SK-N-SH (cell line): ENCODE measurements around the gene MAPK10. TPM values are rescaled to one million over a fixed set of nuclear protein-coding genes. Genes with fewer than 3 reads are reported as not detected.
A peak's percentile ranks its signal among the peaks of the same experiment; 100 is the strongest.

ENCODE experiments used
- CTCF ChIA-PET: fragments of 300-600, 350-600 bp; formaldehyde crosslinking; extraction: SDS; loops from one replicate; lab custom pipeline; 2021; lab: Yijun Ruan, JAX
- POLR2A ChIA-PET: fragments of 350-600 bp; sonication (Branson Sonifier 250); formaldehyde crosslinking; extraction: SDS; loops from one replicate; lab custom pipeline; 2020; ENCODE audit warnings: antibody characterized with exemption, inconsistent platforms; lab: Yijun Ruan, JAX
- DNase-seq: peaks from one replicate; pipeline ENCODE4 v3.0.0; 2012
- H2AFZ ChIP-seq: fragments of 200-600 bp; sonication (generic); 2 replicates; pipeline ENCODE4 v1.8.1; 2016; ENCODE audit warnings: antibody characterized with exemption, mild to moderate bottlenecking, low read depth
- H3F3A ChIP-seq: fragments of 200-600 bp; sonication (generic); replicated peaks from 2 replicates; pipeline ENCODE3; 2016; ENCODE audit warnings: antibody characterized with exemption, mild to moderate bottlenecking; ENCODE audit not compliant: insufficient read depth
- H3K27ac ChIP-seq, 2 experiments: fragments of 200-500 bp in 1 of 2; fragments of 200-600 bp in 1 of 2; sonication (Bioruptor generic) in 1 of 2; sonication (generic), shearing (Covaris generic) in 1 of 2; 2 replicates each; pipeline versions ENCODE4 v1.5.1 to v1.6.1; 2014 to 2016; ENCODE audit warnings: low read depth in 2 of 2, inconsistent platforms in 1 of 2, low read length in 1 of 2, mild to moderate bottlenecking in 1 of 2, mixed read lengths in 1 of 2
- H3K27me3 ChIP-seq: fragments of 200-600 bp; sonication (generic), shearing (Covaris generic); 2 replicates; pipeline ENCODE4 v1.6.1; 2016; ENCODE audit warnings: mixed run types; ENCODE audit not compliant: insufficient read depth
- H3K36me3 ChIP-seq, 2 experiments: fragments of 200-500 bp in 1 of 2; fragments of 200-600 bp in 1 of 2; sonication (Bioruptor generic) in 1 of 2; sonication (generic) in 1 of 2; replicated peaks in 1 of 2; 2 replicates each; pipeline versions ENCODE3 to v1.5.1; 2014 to 2016; ENCODE audit warnings: low read length in 1 of 2, mild to moderate bottlenecking in 1 of 2; ENCODE audit not compliant: insufficient read depth in 2 of 2, control insufficient read depth in 1 of 2
- H3K4me1 ChIP-seq, 2 experiments: fragments of 200-500 bp in 1 of 2; fragments of 200-600 bp in 1 of 2; sonication (Bioruptor generic) in 1 of 2; sonication (generic), shearing (Covaris generic) in 1 of 2; 2 replicates each; pipeline versions ENCODE4 v1.5.1 to v1.6.1; 2014 to 2016; ENCODE audit warnings: low read depth in 1 of 2, low read length in 1 of 2, mixed run types in 1 of 2; ENCODE audit not compliant: insufficient read depth in 2 of 2, control insufficient read depth in 1 of 2
- H3K4me2 ChIP-seq: fragments of 200-600 bp; sonication (generic), shearing (Covaris generic); 2 replicates; pipeline ENCODE4 v1.6.1; 2017; ENCODE audit warnings: mixed run types
- H3K4me3 ChIP-seq, 2 experiments: fragments of 200-500 bp in 1 of 2; fragments of 200-600 bp in 1 of 2; sonication (Bioruptor generic) in 1 of 2; sonication (generic), shearing (Covaris generic) in 1 of 2; 2 replicates each; pipeline versions ENCODE4 v1.5.1 to v1.8.1; 2014 to 2016; ENCODE audit warnings: low read depth in 2 of 2, inconsistent platforms in 1 of 2, low read length in 1 of 2, mild to moderate bottlenecking in 1 of 2, mixed read lengths in 1 of 2, moderate library complexity in 1 of 2
- H3K79me2 ChIP-seq: fragments of 200-600 bp; sonication (generic); 2 replicates; pipeline ENCODE4 v1.8.1; 2017; ENCODE audit warnings: mild to moderate bottlenecking; ENCODE audit not compliant: insufficient read depth
- H3K9ac ChIP-seq: fragments of 200-600 bp; sonication (generic); 2 replicates; pipeline ENCODE4 v1.6.1; 2017; ENCODE audit warnings: mixed run types
- H3K9me2 ChIP-seq: fragments of 200-600 bp; sonication (generic); 2 replicates; pipeline ENCODE4 v1.6.1; 2017; ENCODE audit warnings: mixed run types
- H3K9me3 ChIP-seq: fragments of 200-600 bp; sonication (generic); 2 replicates; pipeline ENCODE4 v1.6.1; 2017; ENCODE audit warnings: mixed run types, mild to moderate bottlenecking, moderate library complexity
- H4K20me1 ChIP-seq: fragments of 200-600 bp; sonication (generic); 2 replicates; pipeline ENCODE4 v1.6.1; 2017; ENCODE audit warnings: mild to moderate bottlenecking, mixed run types; ENCODE audit not compliant: insufficient read depth
- CTCF ChIP-seq: fragments of 200-600 bp; sonication (generic); IDR thresholded peaks from 2 replicates; pipeline ENCODE4 v1.6.1; 2017; ENCODE audit warnings: antibody characterized with exemption, mild to moderate bottlenecking, moderate library complexity
- ELF1 ChIP-seq: IDR thresholded peaks from 2 replicates; pipeline ENCODE4 v1.4.0; 2012
- EP300 ChIP-seq, 2 experiments: IDR thresholded peaks; 2 replicates each; pipeline versions ENCODE4 v1.4.0 to v1.6.1; 2012; ENCODE audit warnings: borderline replicate concordance in 1 of 2, low read depth in 1 of 2, low read length in 1 of 2
- EZH2phosphoT487 ChIP-seq: fragments of 200-600 bp; sonication (generic); IDR thresholded peaks from 2 replicates; pipeline ENCODE4 v1.6.1; 2017; ENCODE audit warnings: low read depth, mixed run types, mild to moderate bottlenecking, antibody characterized with exemption, moderate library complexity, borderline replicate concordance
- GATA2 ChIP-seq: sonication (generic); formaldehyde crosslinking; IDR thresholded peaks from 2 replicates; pipeline ENCODE4 v1.5.0; 2020; ENCODE audit warnings: mild to moderate bottlenecking, missing genetic modification reagents
- IRF3 ChIP-seq: fragments of 150-350 bp; IDR thresholded peaks from 2 replicates; pipeline ENCODE4 v1.6.1; 2016; ENCODE audit warnings: mild to moderate bottlenecking, low read depth, low read length
- MAX ChIP-seq: IDR thresholded peaks from 2 replicates; pipeline ENCODE4 v1.4.0; 2012; ENCODE audit warnings: low read depth
- MXI1 ChIP-seq: IDR thresholded peaks from 2 replicates; pipeline ENCODE4 v1.6.1; 2012; ENCODE audit warnings: mild to moderate bottlenecking, low read depth, low read length, improper control_type of control experiment
- PBX3 ChIP-seq: IDR thresholded peaks from 2 replicates; pipeline ENCODE4; 2012
- RXRA ChIP-seq: IDR thresholded peaks from 2 replicates; pipeline ENCODE4 v1.4.0; 2012; ENCODE audit warnings: low read depth, mild to moderate bottlenecking, borderline replicate concordance
- SIN3A ChIP-seq: IDR thresholded peaks from 2 replicates; pipeline ENCODE4 v1.6.1; 2012; ENCODE audit warnings: low read depth, mild to moderate bottlenecking, low read length, moderate library complexity, borderline replicate concordance
- TCF12 ChIP-seq: IDR thresholded peaks from 2 replicates; pipeline ENCODE4 v1.4.0; 2012
- TEAD4 ChIP-seq: IDR thresholded peaks from 2 replicates; pipeline ENCODE4 v1.4.0; 2012; ENCODE audit warnings: mild to moderate bottlenecking, borderline replicate concordance; ENCODE audit not compliant: insufficient read depth
- USF2 ChIP-seq: fragments of 150-350 bp; IDR thresholded peaks from 2 replicates; pipeline ENCODE4 v1.6.1; 2017; ENCODE audit warnings: antibody characterized with exemption, low read length, low read depth, borderline replicate concordance
- YY1 ChIP-seq: IDR thresholded peaks from 2 replicates; pipeline ENCODE4 v1.4.0; 2012; ENCODE audit warnings: low read depth, mild to moderate bottlenecking
- ZBTB33 ChIP-seq: IDR thresholded peaks from 2 replicates; pipeline ENCODE4 v1.4.0; 2012; ENCODE audit warnings: low read depth, borderline replicate concordance
- polyA plus RNA-seq, 3 experiments: library from polyadenylated mRNA; depleted of rRNA; stranded (reverse); fragments of >200 nt; gene quantifications; 2 replicates each; pipeline ENCODE4 v1.2.3, GENCODE V29; 2012

The MAPK10 gene
- polyA plus RNA-seq, 1 of the 3 experiments (the other 2 are of a cell fraction) = 8.1 TPM

GRCh38 chr4:86019906-86020305 is 339.9 kb downstream of the MAPK10 start:
- Histone ChIP-seq H3F3A (no peaks in the 10 kb centered on the region), H3K79me2 (no peaks in the 10 kb centered on the region), H3K9me2 (no peaks in the 10 kb centered on the region), H3K4me2 (no peak overlapping the region), H3K4me1 (peaks cover 0 to 2% of the 10 kb centered on the region in 2 experiments; a peak in 2 of 4 replicates), H3K9ac (no peak overlapping the region), H3K9me3 (no peaks in the 10 kb centered on the region), H4K20me1 (no peaks in the 10 kb centered on the region), H3K4me3 (no peak overlapping the region), H3K27me3 (no peaks in the 10 kb centered on the region), H3K36me3 (no peaks in the 10 kb centered on the region), H2AFZ (no peak overlapping the region), H3K27ac (peak overlapping the region in 1 of 2 experiments; percentile 64; a peak in 1 of 4 replicates)
- TF ChIP-seq TEAD4 (no peak), YY1 (no peak), ELF1 (no peak), MXI1 (no peak), SIN3A (no peak), MAX (no peak), GATA2 (no peak), IRF3 (no peak), ZBTB33 (no peak), PBX3 (no peak), EP300 (IDR thresholded peaks at IDR 0.05; ENCODE audit: borderline replicate concordance in 1 of 2, low read depth in 1 of 2, low read length in 1 of 2) (no peak), USF2 (no peak), EZH2phosphoT487 (no peak), CTCF (no peak), RXRA (no peak), TCF12 (no peak)
- CTCF ChIA-PET = interaction anchor here (0.6 to 1.0 kb wide), 2 partner anchors 14 to 223 kb away, joined by 3 read pairs; no protein-coding TSS in a partner anchor
- POLR2A ChIA-PET = no interaction called here
- peak; percentile 26 for DNase-seq
